ENCODE measurements around the gene LAMA2. TPM values are rescaled to one million over a fixed set of nuclear protein-coding genes. Genes with fewer than 3 reads are reported as not detected.

LAMA2 gene
- total RNA-seq, 1 donor from 2014 or later: 11.4 TPM

DNA sequence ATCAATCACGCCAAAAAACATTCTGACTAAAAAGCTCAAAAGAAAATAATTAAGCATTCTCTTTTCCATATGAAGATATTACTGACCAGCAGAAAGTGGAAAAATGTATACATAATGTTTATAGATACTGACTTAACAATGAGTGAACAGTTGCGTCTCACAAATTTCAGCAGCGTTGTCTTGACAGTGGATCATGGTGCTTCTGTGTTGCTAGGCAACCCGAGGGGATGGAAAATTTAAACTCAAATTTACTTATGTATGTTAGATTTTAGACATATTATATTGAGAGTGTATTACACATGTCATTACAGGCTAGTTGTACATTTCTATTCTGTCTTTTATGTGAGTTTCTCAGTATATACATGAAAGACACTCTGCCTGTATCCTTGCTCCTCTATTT is 110.2 kb downstream of the LAMA2 start:
- no peak for FAIRE-seq

GRCh38 chr6:128997880-128998279 is 114.9 kb downstream of the LAMA2 start:
- no peak for FAIRE-seq
- DNase-seq (ENCODE audit: low spot score in 2 of 2): no peak

More for the DNA sequence above, 110.2 kb downstream of the LAMA2 start:
- DNase-seq (ENCODE audit: low spot score in 2 of 2): no peak

DNA sequence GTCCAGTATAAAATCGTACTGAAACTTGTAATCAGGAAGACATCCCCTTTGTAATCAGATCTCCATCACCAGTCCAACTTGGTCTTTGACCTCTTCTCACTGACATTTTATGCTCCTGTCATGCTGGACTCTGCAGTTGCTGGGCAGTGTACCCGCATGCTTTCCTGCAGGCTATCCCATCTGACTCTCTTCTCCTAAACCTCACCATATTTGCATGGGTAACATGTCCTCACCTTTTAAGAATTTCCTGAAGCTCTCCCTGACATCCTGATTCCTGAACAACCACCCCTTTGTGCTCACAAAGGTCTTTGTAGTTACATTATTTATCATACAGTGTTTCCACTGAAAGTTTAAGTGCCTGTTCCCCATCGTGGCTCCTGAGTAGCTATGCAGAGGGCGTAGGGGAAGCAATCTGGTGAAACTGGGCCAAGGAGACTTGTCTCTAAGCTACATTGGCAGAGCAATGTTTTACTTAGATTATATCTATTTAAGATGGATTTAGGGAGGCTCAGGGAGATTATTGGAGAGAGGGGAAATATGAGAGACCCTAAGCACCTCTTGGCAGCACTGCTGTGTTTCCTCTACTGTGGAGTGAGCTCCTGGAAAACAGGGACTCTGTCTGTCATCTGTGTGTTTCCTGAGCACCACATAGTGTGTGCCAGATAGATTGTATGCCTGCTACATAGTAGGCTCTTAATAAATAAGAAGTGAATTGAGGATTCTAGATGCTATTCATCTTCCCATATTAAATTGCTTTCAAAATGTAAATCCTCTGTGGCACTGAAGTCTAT is 124.0 kb downstream of the LAMA2 start:
- no peak for DNase-seq (ENCODE audit: low spot score in 2 of 2)
- FAIRE-seq: no peak

DNA sequence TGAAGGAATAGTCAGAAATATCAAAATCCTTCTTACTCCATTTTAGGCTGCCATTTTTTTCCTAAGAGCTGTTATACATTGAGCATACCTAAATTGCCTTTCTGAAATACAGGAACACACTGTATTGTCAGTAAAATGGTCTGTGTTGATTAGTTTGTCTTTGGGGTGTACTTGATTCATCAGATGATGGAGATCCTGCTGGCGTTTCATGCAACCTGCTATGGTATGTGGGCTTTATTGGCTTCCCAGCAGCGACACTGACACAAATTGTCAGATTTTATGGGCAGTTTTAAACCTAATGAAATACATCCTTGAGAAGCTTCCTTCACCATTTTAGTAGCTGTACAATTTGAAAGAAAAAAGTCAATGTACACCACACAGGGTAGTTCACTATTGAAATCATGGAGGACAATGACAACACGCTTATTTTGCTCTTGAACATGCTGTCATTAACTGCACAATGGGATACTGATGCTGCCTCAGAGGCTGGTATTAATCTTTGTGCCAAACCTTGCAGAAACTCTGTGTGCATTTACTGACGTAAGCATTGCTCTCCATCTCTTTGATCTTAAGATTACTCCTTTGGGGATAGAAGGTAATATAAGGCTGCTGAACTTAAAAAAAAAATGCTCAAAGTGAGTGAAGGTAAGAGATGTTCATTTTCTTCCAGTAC is 124.9 kb downstream of the LAMA2 start:
- DNase-seq (ENCODE audit: low spot score in 2 of 2): no peak
- FAIRE-seq: no peak

- DNase-seq (ENCODE audit: low spot score in 2 of 2) (no peak), FAIRE-seq (no peak)
Observed at GRCh38 chr6:129008591-129008990, 125.7 kb downstream of the LAMA2 start.

DNA sequence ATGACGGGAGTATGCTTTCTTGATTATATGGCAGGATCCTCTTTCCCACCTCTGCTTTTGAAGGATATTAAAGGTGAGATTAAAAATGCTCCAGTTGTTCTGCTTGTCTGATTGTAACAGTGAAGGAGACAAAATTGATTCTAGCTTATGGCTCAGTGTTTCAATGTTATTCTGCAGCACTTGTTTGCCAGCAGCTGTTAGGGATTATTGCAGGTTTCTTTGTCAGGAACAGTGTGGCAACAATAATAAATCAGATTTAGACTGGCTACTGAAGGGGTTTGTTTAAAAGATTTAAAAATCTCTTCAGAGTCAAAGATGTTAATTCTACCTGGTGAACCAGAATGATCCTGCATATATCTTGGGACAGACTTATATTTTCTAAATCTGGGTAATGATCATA is 126.9 kb downstream of the LAMA2 start:
- FAIRE-seq (no peak), DNase-seq (ENCODE audit: low spot score in 2 of 2) (no peak)

DNA sequence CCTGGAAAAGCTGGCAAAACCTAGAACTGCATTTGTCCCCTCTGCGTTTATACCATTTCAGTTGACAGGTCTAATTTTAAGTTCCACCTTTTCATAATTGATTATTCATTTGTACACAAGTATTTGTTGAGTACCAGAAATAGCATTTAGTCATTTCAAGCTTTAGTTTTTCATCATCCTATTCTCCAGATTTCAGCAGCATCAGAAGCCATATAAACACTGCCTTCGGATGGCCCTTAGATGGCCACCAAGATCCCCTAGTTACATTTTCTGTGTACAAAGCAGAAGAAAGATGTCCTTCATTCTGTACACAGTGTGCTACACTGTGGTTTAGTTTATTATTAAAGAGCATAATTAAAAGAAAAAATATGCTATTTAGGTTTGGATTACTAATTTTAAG is 131.4 kb downstream of the LAMA2 start:
- FAIRE-seq (no peak), DNase-seq (ENCODE audit: low spot score in 2 of 2) (no peak)

DNA sequence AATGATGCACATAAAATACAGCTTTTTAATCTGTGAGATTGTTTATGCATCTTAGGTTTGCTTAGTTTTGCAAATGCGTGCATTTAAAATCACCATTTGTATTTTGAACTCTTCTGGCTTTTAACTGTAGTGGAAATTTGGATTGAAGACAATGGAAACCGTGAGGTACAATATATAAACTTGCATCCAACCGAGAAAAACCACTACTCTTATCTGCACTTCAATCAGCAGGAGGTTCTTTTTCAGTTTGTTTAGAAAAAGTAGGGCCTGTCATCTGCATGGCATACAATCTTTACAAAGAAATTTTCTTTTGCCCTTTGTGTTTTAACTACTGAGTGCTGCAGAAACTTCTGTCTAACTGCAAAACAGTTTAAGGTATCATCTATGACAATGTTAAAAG is 132.8 kb downstream of the LAMA2 start:
- no peak for FAIRE-seq
- DNase-seq (ENCODE audit: low spot score in 2 of 2): no peak

GRCh38 chr6:129016844-129017243 is 133.9 kb downstream of the LAMA2 start:
- DNase-seq (ENCODE audit: low spot score in 2 of 2) (no peak), FAIRE-seq (no peak)

- no peak for DNase-seq (ENCODE audit: low spot score in 2 of 2)
Observed at GRCh38 chr6:129022011-129022553, 139.1 kb downstream of the LAMA2 start.

DNA sequence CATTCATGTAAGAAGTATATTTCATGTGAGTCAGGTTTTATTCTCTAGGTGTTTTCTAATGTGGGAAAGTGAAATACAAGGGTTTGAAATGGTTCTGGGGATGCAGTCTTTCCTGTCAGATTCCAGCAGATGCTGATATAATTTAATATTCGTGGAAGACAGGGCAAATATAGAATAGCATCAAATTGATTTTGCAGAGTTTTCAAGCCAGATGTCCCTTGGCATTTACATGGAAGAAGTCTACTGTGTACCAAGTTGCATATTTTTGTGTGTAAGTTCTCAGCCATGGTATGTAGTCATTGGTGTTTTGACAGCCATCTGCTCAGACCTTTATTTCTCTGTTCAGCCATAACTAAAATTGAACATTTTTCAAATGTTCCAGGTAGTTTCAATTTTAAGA is 143.7 kb downstream of the LAMA2 start:
- no peak for FAIRE-seq
- DNase-seq (ENCODE audit: low spot score in 2 of 2): no peak

More at GRCh38 chr6:129022011-129022553, 139.1 kb downstream of the LAMA2 start:
- FAIRE-seq: no peak

GRCh38 chr6:129029778-129030177 is 146.8 kb downstream of the LAMA2 start:
- FAIRE-seq: no peak

GRCh38 chr6:129030215-129030614 is 147.3 kb downstream of the LAMA2 start:
- no peak for FAIRE-seq

More at GRCh38 chr6:129029778-129030177, 146.8 kb downstream of the LAMA2 start:
- no peak for DNase-seq (ENCODE audit: low spot score in 2 of 2)

DNA sequence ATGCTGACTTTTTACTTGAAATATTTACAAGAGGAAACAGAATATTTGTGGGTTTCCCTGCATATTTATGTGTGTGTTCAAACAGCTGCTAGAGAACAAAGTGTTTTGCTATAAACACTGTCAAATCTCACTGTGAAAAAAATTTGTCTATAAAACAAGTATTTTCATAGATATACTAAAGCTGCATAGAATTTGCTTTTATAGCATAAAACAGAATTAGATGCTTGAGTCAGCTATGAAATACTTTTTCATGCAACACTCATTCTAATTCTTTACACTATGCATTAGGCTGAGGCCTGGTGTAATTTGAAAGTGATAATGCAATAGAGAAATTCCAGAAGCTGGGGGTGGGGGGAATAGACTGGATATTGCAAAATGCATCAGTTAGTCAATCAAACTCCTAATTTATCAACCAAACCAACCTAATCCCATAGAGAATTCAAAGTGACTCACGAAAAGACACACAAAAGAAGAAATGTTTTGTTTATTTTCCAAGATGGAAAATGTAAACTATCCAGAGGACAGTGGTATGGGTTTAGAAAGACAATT is 148.2 kb downstream of the LAMA2 start:
- FAIRE-seq (no peak), DNase-seq (ENCODE audit: low spot score in 2 of 2) (no peak)

More at GRCh38 chr6:129030215-129030614, 147.3 kb downstream of the LAMA2 start:
- no peak for DNase-seq (ENCODE audit: low spot score in 2 of 2)

- FAIRE-seq (no peak), DNase-seq (ENCODE audit: low spot score in 2 of 2) (no peak)
Observed at GRCh38 chr6:129032602-129033001, 149.7 kb downstream of the LAMA2 start.

- FAIRE-seq (no peak), DNase-seq (ENCODE audit: low spot score in 2 of 2) (no peak)
Observed at GRCh38 chr6:129033180-129033579, 150.2 kb downstream of the LAMA2 start.

GRCh38 chr6:129033581-129033980 is 150.6 kb downstream of the LAMA2 start:
- DNase-seq (ENCODE audit: low spot score in 2 of 2) (no peak), FAIRE-seq (no peak)

GRCh38 chr6:129041563-129041962 is 158.6 kb downstream of the LAMA2 start:
- no peak for FAIRE-seq
- no peak for DNase-seq (ENCODE audit: low spot score in 2 of 2)

DNA sequence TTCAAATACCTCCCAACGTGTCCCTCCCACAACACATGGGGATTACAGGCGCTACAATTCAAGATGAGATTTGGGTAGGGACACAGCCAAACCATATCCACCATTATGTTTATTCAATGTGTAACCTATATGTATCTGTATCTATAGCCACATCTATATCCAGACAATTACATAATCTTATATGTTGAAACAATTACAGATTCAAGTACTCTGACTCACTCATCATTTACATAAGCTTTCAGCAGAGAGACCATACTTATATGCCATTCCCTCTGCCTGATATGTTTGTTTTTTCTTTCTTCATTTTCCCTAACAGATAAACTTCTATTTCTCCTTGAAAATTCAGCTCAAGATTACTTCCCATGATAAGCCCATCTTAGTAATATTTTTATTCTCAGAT is 163.6 kb downstream of the LAMA2 start:
- no peak for FAIRE-seq
- no peak for DNase-seq (ENCODE audit: low spot score in 2 of 2)

GRCh38 chr6:129047834-129048233 is 164.9 kb downstream of the LAMA2 start:
- FAIRE-seq: no peak
- DNase-seq (ENCODE audit: low spot score in 2 of 2): no peak

GRCh38 chr6:129050086-129050485 is 167.1 kb downstream of the LAMA2 start:
- DNase-seq (ENCODE audit: low spot score in 2 of 2) (no peak), FAIRE-seq (no peak)
